Subcutaneous adipose tissue (tissue), 4 donors: Measurements from ENCODE around the gene GRM8. TPM values are rescaled to one million over a fixed set of nuclear protein-coding genes. Genes with fewer than 3 reads are reported as not detected.

Source experiments
- CTCF ChIP-seq: fragments of 450-650 bp; IDR thresholded peaks from one replicate; pipeline ENCODE4 v1.5.1; 2016; ENCODE audit warnings: low read depth, mild to moderate bottlenecking, control low read depth, antibody characterized with exemption, moderate library complexity
- total RNA-seq, 4 donors: library from RNA; depleted of rRNA; stranded (reverse); fragments of >200 nt; gene quantifications; one replicate each; pipeline ENCODE4 v1.1.0, GENCODE V29; 2016

GRM8 gene
- total RNA-seq, 4 donors from 2014 or later = not detected

- TF ChIP-seq CTCF = no peak
These were observed 711.3 kb downstream of the GRM8 start for GRCh38 chr7:126541406-126541805.

GRCh38 chr7:126535176-126535575 lies 717.6 kb downstream of the GRM8 start:
- TF ChIP-seq CTCF = no peak

- TF ChIP-seq CTCF = no peak
These were observed 719.0 kb downstream of the GRM8 start for GRCh38 chr7:126533715-126534114.

- no peak for TF ChIP-seq CTCF
These were observed 722.9 kb downstream of the GRM8 start for GRCh38 chr7:126529833-126530232.

GRCh38 chr7:126529254-126529653 lies 723.5 kb downstream of the GRM8 start:
- TF ChIP-seq CTCF = no peak

- no peak for TF ChIP-seq CTCF
These were observed 726.8 kb downstream of the GRM8 start for GRCh38 chr7:126525906-126526305.

- TF ChIP-seq CTCF = no peak
These were observed 727.8 kb downstream of the GRM8 start for GRCh38 chr7:126524967-126525366.
